ENCODE data around the gene CBX2. TPM values are rescaled to one million over a fixed set of nuclear protein-coding genes. Genes with fewer than 3 reads are reported as not detected.
A peak's percentile ranks its signal among the peaks of the same experiment; 100 is the strongest.

The CBX2 gene
- total and polyA plus RNA-seq, 3 experiments from 2014 or later, result 0.10 to 2.2 (median 2.0) TPM

GRCh38 chr17:79732804-79733691 lies 44.9 kb upstream of the CBX2 start:
- DNase-seq, result peak in 3 of 5 donors; percentile 18 to 51 (median 35)
- CTCF ChIA-PET, result no interaction called here
- Histone ChIP-seq H3K4me1 (ENCODE audit: insufficient read depth, low read length) (peaks cover 17% of the 10 kb centered on the region), H3K36me3 (ENCODE audit: insufficient read depth, low read length) (no peaks in the 10 kb centered on the region), H3K9me3 (ENCODE audit: low read length) (no peaks in the 10 kb centered on the region), H3K27ac (ENCODE audit: low read depth, low read length) (no peak overlapping the region), H3K27me3 (ENCODE audit: insufficient read depth, low read length, poor library complexity, severe bottlenecking) (no peaks in the 10 kb centered on the region), H3K4me3 (ENCODE audit: low read length) (no peak overlapping the region)
- Mint-ChIP-seq H3K36me3 (no peaks in the 10 kb centered on the region), H3K4me3 (peak overlapping the region in 6 of 7 donors; percentile 32 to 93 (median 88)), H3K4me1 (peaks cover 27 to 29% (median 28%) of the 10 kb centered on the region in 3 donors), H3K9me3 (no peaks in the 10 kb centered on the region), H3K27ac (peak overlapping the region in 6 of 8 donors; percentile 12 to 98 (median 96)), H3K27me3 (peaks cover 2 to 13% of the 10 kb centered on the region in 2 donors)
- POLR2A ChIA-PET, result no interaction called here

GRCh38 chr17:79733692-79734070 lies 44.3 kb upstream of the CBX2 start:
- no peak overlapping the region for H3K27ac ChIP-seq (ENCODE audit: low read depth, low read length)

GRCh38 chr17:79735096-79735495 lies 42.9 kb upstream of the CBX2 start:
- CTCF ChIA-PET, result no interaction called here
- Histone ChIP-seq H3K27ac (ENCODE audit: low read depth, low read length) (no peak overlapping the region), H3K27me3 (ENCODE audit: insufficient read depth, low read length, poor library complexity, severe bottlenecking) (peaks cover 6% of the 10 kb centered on the region), H3K4me1 (ENCODE audit: insufficient read depth, low read length) (peaks cover 7% of the 10 kb centered on the region), H3K4me3 (ENCODE audit: low read length) (no peak overlapping the region), H3K36me3 (ENCODE audit: insufficient read depth, low read length) (no peaks in the 10 kb centered on the region), H3K9me3 (ENCODE audit: low read length) (no peaks in the 10 kb centered on the region)
- Mint-ChIP-seq H3K36me3 (no peaks in the 10 kb centered on the region), H3K9me3 (no peaks in the 10 kb centered on the region), H3K27me3 (peaks cover 12 to 29% of the 10 kb centered on the region in 2 donors), H3K4me3 (no peak overlapping the region), H3K27ac (no peak overlapping the region), H3K4me1 (peaks cover 11 to 14% (median 14%) of the 10 kb centered on the region in 3 donors)
- POLR2A ChIA-PET, result no interaction called here
- no peak for DNase-seq

More at GRCh38 chr17:79733692-79734070, 44.3 kb upstream of the CBX2 start:
- no peaks in the 10 kb centered on the region for H3K9me3 ChIP-seq (ENCODE audit: low read length)
- no peak for DNase-seq
- ChIA-PET POLR2A (no interaction called here), CTCF (no interaction called here)
- no peak overlapping the region for H3K4me3 ChIP-seq (ENCODE audit: low read length)
- no peaks in the 10 kb centered on the region for H3K27me3 ChIP-seq (ENCODE audit: insufficient read depth, low read length, poor library complexity, severe bottlenecking)
- peaks cover 10% of the 10 kb centered on the region for H3K4me1 ChIP-seq (ENCODE audit: insufficient read depth, low read length)
- Mint-ChIP-seq H3K4me3 (peak overlapping the region in 3 of 7 donors; percentile 91 to 93 (median 92)), H3K4me1 (peaks cover 23 to 25% (median 23%) of the 10 kb centered on the region in 3 donors), H3K36me3 (no peaks in the 10 kb centered on the region), H3K9me3 (no peaks in the 10 kb centered on the region), H3K27ac (peak overlapping the region in 5 of 8 donors; percentile 88 to 98 (median 96)), H3K27me3 (peaks cover 2 to 15% of the 10 kb centered on the region in 2 donors)
- H3K36me3 ChIP-seq (ENCODE audit: insufficient read depth, low read length), result no peaks in the 10 kb centered on the region

- Histone ChIP-seq H3K27ac (ENCODE audit: low read depth, low read length) (no peak overlapping the region), H3K4me3 (ENCODE audit: low read length) (no peak overlapping the region), H3K4me1 (ENCODE audit: insufficient read depth, low read length) (peaks cover 11% of the 10 kb centered on the region), H3K9me3 (ENCODE audit: low read length) (no peaks in the 10 kb centered on the region), H3K36me3 (ENCODE audit: insufficient read depth, low read length) (no peaks in the 10 kb centered on the region), H3K27me3 (ENCODE audit: insufficient read depth, low read length, poor library complexity, severe bottlenecking) (peaks cover 11% of the 10 kb centered on the region)
- Mint-ChIP-seq H3K36me3 (no peaks in the 10 kb centered on the region), H3K27ac (no peak overlapping the region), H3K27me3 (peaks cover 18 to 39% of the 10 kb centered on the region in 2 donors), H3K4me1 (peaks cover 12 to 13% (median 12%) of the 10 kb centered on the region in 3 donors), H3K4me3 (no peak overlapping the region), H3K9me3 (no peaks in the 10 kb centered on the region)
- ChIA-PET CTCF (interaction anchor here (0.9 kb wide), 1 partner anchor 8 kb away, joined by 3 read pairs; no protein-coding TSS in a partner anchor), POLR2A (no interaction called here)
- DNase-seq, result no peak
Observed at GRCh38 chr17:79737046-79737921, 40.7 kb upstream of the CBX2 start.

- no peak for DNase-seq
- Mint-ChIP-seq H3K27ac (no peak overlapping the region), H3K27me3 (peaks cover 18 to 39% of the 10 kb centered on the region in 2 donors), H3K4me1 (peaks cover 5 to 7% (median 5%) of the 10 kb centered on the region in 3 donors), H3K9me3 (no peaks in the 10 kb centered on the region), H3K4me3 (no peak overlapping the region), H3K36me3 (no peaks in the 10 kb centered on the region)
- H3K36me3 ChIP-seq (ENCODE audit: insufficient read depth, low read length), result no peaks in the 10 kb centered on the region
- no peak overlapping the region for H3K27ac ChIP-seq (ENCODE audit: low read depth, low read length)
- CTCF ChIA-PET, result no interaction called here
- no peaks in the 10 kb centered on the region for H3K9me3 ChIP-seq (ENCODE audit: low read length)
- H3K4me1 ChIP-seq (ENCODE audit: insufficient read depth, low read length), result peaks cover 6% of the 10 kb centered on the region
- H3K4me3 ChIP-seq (ENCODE audit: low read length), result no peak overlapping the region
- peaks cover 11% of the 10 kb centered on the region for H3K27me3 ChIP-seq (ENCODE audit: insufficient read depth, low read length, poor library complexity, severe bottlenecking)
- POLR2A ChIA-PET, result no interaction called here
Observed at GRCh38 chr17:79737922-79738578, 39.9 kb upstream of the CBX2 start.

GRCh38 chr17:79738643-79739042 lies 39.3 kb upstream of the CBX2 start:
- Histone ChIP-seq H3K36me3 (ENCODE audit: insufficient read depth, low read length) (no peaks in the 10 kb centered on the region), H3K4me3 (ENCODE audit: low read length) (no peak overlapping the region), H3K27me3 (ENCODE audit: insufficient read depth, low read length, poor library complexity, severe bottlenecking) (peaks cover 11% of the 10 kb centered on the region), H3K4me1 (ENCODE audit: insufficient read depth, low read length) (peaks cover 6% of the 10 kb centered on the region), H3K9me3 (ENCODE audit: low read length) (no peaks in the 10 kb centered on the region), H3K27ac (ENCODE audit: low read depth, low read length) (no peak overlapping the region)
- peaks cover 19 to 39% of the 10 kb centered on the region in 2 donors for H3K27me3 Mint-ChIP-seq
- H3K27ac Mint-ChIP-seq, result peak overlapping the region in 2 of 8 donors; percentile 82 to 90
- H3K36me3 Mint-ChIP-seq, result no peaks in the 10 kb centered on the region
- peaks cover 0 to 2% (median 0%) of the 10 kb centered on the region in 3 donors for H3K4me1 Mint-ChIP-seq
- ChIA-PET CTCF (no interaction called here), POLR2A (no interaction called here)
- no peak for DNase-seq
- H3K4me3 Mint-ChIP-seq, result no peak overlapping the region
- no peaks in the 10 kb centered on the region for H3K9me3 Mint-ChIP-seq

- Histone ChIP-seq H3K27ac (ENCODE audit: low read depth, low read length) (no peak overlapping the region), H3K36me3 (ENCODE audit: insufficient read depth, low read length) (no peaks in the 10 kb centered on the region), H3K27me3 (ENCODE audit: insufficient read depth, low read length, poor library complexity, severe bottlenecking) (peaks cover 11% of the 10 kb centered on the region), H3K9me3 (ENCODE audit: low read length) (no peaks in the 10 kb centered on the region), H3K4me3 (ENCODE audit: low read length) (no peak overlapping the region), H3K4me1 (ENCODE audit: insufficient read depth, low read length) (peaks cover 6% of the 10 kb centered on the region)
- peaks cover 19 to 39% of the 10 kb centered on the region in 2 donors for H3K27me3 Mint-ChIP-seq
- CTCF ChIA-PET, result no interaction called here
- peak overlapping the region in 3 of 8 donors; percentile 38 to 90 (median 40) for H3K27ac Mint-ChIP-seq
- no peaks in the 10 kb centered on the region for H3K9me3 Mint-ChIP-seq
- no peak overlapping the region for H3K4me3 Mint-ChIP-seq
- H3K36me3 Mint-ChIP-seq, result no peaks in the 10 kb centered on the region
- POLR2A ChIA-PET, result no interaction called here
- peaks cover 0 to 2% (median 0%) of the 10 kb centered on the region in 3 donors for H3K4me1 Mint-ChIP-seq
- no peak for DNase-seq
Observed at GRCh38 chr17:79739148-79740062, 38.5 kb upstream of the CBX2 start.
